ENCODE results near the gene FASN.

The FASN gene

GRCh38 chr17:82037092-82037888 lies 60.7 kb downstream of the FASN start, which contains the start of gene DCXR:
Gene DCXR (minus strand): TSS chr17:82037697. CDS start chr17:82037682, 15 bp downstream.
- DNase-seq, result peak; percentile 96

- DNase-seq, result no peak
These were observed 61.4 kb downstream of the FASN start for GRCh38 chr17:82036634-82037091.

DNA sequence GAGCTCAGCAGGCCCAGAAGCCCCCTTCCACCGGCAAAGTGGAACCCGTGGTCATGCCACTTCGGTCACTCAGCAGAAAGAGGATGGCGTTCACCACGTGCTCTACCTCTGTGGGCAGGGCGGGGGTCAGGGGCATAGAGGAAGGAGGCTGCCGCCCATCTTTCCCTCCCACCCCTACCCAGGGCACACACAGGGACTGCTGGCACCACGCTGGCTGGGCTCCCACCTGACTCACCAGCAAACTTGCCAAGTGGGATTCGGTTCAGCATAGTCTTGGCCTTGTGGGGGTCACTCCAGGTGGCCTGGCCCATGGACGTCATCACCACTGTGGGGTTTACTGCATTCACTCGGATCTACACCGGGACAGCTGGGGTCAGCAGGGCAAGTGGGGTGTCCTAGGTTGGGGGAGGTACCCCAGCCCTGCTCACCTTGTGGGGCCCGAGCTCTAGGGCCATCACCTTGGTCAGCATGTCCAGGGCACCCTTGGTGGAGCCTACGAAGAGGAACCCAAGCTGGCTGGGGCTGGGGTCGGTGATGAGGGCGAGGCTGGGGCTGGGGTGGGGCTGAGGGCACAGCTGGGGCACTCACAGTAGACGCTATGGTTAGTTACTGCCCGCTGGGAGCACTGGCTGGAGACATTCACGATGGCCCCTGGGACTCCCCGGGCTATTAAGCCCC lies 61.9 kb downstream of the FASN start:
- no peak for DNase-seq

DNA sequence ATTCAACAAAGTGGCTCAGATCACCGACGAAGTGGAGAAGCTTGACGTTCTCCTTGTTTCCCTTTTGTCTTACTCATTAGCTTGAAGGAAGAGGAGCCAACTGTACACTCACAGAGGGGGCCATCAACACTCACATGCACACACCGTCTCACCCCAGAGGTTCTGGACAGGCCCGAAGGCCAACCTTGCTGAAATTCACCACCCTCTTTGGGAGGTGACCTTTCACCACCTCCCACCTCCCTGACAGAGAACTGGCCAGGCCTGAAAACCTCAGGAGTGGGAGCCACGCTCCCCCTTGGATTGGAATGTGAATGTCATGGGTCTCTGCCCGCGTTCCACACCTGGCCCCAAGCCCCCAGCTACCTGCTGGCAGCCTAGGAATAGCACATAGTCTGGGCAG lies 62.5 kb downstream of the FASN start:
- DNase-seq, result no peak

DNA sequence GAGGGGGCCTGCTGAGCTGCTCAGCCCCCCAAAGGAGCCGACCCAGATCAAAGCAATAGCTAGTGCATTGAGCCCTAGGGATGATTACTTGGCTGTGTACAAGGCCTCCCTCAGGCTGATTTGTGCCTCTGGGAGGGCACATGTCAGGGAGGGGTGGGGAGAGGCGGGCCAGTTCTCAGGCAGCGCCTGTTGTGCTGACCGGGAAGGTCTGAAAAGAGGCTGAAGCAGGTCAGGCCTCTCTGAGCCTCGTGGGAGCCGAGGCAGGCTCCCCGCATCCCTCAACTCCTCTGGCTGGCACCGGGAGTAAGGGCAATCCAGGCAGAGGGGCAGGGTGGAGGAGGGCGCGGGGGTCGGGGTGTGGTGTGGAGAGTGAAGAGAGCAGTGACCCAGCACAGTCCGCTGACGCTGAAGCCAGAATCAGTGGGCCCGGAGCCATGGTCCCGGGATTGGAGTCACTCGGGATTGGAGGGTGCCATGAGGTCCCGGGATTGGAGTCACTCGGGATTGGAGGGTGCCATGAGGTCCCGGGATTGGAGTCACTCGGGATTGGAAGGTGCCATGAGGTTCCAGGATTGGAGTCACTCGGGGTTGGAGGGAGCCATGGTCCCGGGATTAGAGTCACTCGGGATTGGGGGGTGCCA lies 63.5 kb downstream of the FASN start:
- no peak for DNase-seq

DNA sequence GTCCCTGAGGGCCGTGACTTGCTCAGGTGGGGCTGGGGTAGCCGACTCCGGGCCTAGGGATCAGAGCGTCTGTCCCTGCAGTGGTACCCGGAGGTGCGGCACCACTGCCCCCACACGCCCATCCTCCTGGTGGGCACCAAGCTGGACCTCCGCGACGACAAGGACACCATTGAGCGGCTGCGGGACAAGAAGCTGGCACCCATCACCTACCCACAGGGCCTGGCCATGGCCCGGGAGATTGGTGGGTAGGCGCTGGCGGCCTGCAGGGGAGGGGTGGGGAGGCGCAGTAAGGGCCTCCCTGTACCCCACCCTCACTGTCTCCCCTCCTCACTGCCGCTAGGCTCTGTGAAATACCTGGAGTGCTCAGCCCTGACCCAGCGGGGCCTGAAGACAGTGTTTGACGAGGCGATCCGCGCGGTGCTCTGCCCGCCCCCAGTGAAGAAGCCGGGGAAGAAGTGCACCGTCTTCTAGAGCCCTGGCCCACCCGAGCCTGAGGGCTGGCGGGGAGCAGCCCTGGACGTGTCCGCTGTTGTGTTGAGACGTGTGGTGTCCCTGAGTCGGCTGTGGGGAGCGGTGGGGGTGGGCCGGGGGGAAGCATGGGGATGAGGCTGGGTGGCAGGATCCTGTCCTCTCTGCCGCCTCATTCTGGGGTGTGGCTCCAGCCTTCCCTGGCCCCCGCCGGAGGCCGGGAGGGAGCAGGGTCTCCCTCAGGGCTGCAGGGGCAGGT lies 64.5 kb downstream of the FASN start:
- DNase-seq, result no peak

GRCh38 chr17:82031885-82032627 lies 66.0 kb downstream of the FASN start:
- no peak for DNase-seq

GRCh38 chr17:82031303-82031884 lies 66.6 kb downstream of the FASN start, which contains the start of gene RAC3:
Gene RAC3 (plus strand): TSS chr17:82031678. CDS start chr17:82031762, 84 bp downstream.
- no peak for DNase-seq

- peak; percentile 72 for DNase-seq
These were observed 67.3 kb downstream of the FASN start for GRCh38 chr17:82030470-82031302.

DNA sequence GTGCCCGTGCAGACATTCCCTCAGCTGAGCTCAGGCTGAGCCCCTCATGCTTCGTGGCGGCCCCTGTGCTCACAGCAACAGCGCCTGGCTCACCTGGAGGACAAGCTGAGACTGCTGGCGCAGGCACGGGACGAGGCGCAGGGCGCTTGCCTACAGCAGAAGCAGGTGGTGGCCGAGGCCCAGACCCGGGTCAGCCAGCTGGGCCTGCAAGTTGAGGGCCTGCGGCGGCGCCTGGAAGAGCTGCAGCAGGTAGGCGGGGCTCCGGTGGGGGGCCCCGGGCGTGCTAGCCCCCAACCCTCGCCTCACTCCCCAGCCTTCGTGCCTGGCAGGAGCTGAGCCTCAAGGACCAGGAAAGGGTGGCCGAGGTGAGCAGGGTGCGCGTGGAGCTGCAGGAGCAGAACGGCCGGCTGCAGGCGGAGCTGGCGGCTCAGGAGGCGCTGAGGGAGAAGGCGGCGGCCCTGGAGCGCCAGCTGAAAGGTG lies 68.0 kb downstream of the FASN start:
- DNase-seq, result no peak

- no peak for DNase-seq
These were observed 68.6 kb downstream of the FASN start for GRCh38 chr17:82029391-82029790.

DNA sequence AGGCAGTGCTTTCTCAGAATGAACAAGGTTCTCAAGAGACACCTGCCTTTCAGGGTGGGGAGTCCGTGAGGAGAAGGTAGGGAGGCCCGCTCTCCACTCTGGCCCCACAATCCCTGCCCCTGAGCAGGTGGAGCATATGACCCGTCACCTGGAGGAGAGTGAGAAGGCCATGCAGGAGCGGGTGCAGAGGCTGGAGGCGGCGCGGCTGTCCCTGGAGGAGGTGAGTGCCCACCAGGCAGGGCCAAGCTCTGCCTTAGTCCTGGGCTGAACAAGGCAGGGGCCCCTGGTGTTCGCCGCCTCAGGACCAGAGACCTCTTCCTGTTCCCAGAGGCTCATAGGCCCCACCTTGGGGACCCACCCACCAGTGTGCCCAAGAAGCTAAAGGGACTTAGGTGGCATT lies 69.1 kb downstream of the FASN start:
- no peak for DNase-seq

Measured in midbrain (tissue), 1 donor.